Fibroblast of skin of back (primary cell): Measurements from ENCODE around the gene PKD1.
A peak's percentile ranks its signal among the peaks of the same experiment; 100 is the strongest.

ENCODE experiments used
- DNase-seq: peaks from one replicate; pipeline ENCODE4 v3.0.0-alpha.2; 2013

Gene PKD1

DNA sequence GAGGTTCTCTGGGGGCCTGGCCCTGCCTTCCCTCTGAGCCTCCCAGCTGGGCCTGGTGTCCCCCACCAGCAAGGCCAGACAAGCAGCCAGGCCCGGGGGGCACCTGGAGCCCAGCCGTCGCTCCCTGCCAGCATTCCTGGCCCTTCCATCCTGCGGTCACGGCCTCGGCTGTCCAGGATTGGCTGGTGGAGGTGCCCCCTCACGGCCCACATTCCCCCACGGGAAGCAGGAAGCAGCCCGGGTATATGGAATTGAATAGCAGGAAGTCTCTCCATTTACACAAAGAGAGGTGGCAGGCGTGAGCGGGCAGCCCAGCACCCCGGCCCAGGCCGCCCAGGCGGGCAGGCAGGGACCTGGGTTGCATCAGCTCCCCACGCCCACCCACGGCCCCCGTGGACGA lies 34.4 kb upstream of the PKD1 start:
- DNase-seq, result no peak

DNA sequence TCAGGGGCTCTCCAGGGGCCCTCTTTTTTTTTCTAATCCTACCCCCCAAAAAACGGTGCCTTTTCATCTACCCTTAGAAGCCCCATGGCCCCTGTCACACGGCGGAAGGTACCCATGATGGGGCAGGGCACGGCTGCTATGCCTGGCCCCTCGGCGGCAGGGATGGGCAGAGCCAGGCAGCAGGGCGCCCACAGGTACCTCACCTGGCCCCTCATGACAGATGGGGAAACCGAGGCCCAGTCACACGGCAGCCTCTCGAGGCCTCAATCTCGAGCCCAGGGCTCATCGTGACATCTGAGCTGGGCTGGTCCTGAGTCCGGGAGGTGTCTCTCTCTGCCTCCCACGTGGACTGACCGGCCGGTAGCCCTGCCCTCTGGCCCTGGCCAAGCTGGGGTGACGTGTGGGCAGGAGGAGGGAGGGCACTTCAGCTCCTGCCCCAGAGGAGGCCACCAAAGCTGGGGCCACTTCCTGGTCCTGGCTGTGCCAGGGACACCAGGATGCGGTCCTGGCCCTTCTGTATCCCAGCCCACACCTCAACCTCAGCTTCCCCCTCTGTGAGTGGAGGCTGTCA lies 31.5 kb upstream of the PKD1 start:
- DNase-seq, result no peak

DNA sequence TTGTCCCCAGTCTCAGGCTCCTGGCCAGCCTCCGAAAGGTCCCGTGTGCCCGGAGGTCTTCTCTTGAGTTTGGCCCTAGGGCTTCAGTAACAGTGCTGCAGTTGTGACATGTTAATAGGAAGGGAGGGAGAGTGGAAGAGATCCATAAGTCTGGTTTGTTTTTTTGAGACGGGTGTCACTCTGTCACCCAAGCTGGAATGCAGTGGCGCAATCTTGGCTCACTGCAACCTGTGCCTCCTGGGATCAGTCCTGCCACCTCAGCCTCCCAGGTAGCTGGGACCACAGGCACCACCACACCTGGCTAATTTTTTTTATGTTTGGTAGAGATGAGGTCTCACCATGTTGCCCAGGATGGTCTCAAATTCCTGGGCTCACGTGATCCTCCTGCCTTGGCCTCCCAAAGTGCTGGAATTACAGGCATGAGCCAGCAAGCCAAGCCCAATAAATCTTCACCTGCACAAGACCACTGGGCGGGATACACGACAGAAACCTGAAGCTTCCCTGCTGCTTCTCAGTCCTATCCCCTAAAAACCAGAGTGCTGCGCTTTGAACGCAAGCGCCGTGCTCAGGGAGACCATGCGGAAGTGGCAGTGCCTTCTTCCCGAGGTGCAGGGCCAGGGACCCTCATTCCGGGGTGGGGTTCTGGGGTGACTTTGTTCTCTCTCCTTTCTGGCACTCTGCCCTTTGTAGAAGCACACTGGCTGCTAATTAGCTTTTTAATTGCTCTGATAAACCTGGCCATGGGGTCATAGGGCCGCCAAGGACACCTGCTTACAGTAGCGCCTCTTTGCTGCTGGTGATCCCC lies 30.8 kb upstream of the PKD1 start:
- no peak for DNase-seq

DNA sequence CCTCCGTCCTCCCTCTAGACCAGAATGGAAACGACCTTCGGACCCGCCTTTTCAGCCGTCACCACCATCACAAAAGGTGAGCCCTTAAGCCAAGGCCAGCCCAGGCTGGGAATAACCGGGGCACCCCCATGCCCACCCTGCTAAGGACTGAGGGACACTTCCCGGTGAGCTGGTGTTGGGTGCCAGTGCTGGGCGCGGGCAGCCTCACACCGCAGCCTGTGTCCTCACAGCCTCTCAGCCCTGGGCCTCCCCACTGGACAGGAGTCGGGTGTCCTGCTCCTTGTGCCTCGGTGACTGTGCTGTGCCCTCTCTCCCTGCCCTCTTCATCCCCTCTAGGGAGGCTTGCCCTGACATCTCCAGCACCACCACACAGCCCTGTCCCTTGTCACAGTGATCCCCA lies 30.2 kb upstream of the PKD1 start:
- DNase-seq, result no peak

DNA sequence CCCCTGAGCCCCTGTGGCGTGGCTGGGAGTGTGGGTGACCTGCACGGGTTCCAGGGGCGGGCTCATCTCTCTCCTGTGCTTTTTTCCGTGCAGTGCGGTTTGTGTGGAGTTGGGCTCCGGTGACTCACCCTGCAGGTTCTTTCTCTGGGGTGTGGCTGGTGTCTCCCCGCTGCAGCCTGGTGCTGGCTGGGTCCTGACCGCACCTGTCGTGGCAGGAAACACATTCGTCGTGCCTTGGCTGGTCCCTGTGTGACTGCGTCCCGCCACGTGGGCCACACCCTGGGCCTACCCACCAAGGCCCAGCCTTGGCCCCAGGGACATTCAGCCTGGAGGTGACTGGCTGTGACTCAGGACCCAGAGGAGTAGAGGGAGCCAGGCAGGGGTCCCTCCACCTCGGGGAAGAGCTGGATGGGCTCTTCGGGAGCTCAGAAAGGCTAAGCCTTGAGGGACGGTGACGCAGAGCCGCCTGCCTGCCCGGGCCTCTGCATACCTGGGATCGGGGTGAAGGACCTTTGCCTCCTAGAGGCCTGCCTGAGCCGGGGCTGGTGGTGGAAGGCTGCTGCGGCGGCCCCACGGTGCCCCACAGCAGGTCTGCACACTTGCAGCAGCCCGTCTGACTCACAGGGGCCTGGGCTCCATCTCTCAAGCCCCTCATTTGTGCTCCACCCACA lies 27.6 kb upstream of the PKD1 start:
- no peak for DNase-seq

DNA sequence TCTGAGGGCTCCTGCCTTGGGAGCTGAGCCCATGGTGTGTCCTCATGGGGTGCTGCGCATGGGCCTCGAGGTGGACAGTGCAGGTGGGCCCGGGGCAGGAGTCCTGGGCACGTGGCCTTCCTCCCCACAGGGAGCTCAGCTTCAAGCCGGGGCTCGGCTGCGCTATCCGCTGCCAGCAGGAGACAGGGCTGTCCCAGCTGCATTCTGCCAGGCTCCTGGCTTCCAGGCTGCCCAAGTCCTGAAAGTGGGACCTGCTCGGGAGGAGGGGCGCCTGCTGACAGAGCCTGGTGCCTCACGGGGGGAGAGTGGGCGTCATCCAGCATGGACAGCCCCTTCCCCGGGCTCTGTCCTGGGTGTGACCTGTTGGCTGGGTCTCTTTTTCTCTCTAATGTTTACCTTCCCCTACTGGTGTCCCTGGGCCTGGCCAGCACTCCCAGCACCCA lies 27.0 kb upstream of the PKD1 start:
- no peak for DNase-seq

DNA sequence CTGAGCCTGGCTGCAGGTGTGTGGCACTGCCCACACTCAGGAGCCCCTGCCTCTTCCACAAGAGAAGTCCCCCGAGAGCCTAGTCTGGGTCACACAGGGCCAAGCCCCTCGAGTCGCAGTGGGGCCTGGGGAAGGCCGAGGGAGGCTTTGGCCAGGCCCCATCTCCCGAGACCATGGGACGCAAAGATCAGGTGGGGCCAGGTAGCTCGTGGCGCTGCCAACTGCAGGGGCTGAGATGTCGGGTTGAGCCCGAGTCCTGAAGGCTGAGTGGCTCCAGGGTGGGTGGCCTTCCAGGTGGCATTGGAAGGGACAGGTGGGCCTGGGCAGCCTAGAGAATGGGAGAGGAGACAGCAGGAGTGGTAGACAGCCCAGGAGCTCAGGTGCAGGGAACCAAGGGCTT lies 26.2 kb upstream of the PKD1 start:
- no peak for DNase-seq

DNA sequence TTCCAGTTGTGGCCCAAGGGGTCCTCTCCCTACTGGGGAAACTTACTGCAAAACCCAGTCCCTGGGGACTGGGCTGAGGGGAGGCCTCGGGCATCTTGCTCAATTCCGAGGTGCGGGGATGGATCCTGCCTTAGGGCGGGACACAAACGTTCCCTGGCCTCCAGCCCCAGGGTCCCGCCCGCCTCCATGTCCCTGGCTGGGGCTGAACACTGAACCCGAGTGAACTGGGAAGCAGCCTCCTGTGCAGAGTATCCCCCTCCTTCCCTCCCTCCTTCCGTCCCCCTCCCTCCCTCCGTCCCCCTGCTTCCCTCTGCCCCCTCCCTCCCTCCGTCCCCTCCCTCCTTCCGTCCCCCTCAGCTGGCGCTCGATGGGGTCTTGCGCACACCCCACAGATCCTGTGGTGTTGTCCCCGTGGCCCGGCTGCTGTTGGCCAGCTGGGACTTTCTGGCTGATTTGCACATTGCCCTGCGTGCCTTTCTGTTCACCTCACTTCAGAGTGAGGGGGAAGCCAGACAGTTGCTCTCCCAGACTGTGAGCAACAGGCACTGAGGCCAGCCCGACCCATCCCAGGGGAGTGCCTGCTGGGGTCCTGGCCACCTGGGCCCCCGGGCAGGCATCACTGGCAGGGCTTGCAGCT lies 25.3 kb upstream of the PKD1 start:
- no peak for DNase-seq

DNA sequence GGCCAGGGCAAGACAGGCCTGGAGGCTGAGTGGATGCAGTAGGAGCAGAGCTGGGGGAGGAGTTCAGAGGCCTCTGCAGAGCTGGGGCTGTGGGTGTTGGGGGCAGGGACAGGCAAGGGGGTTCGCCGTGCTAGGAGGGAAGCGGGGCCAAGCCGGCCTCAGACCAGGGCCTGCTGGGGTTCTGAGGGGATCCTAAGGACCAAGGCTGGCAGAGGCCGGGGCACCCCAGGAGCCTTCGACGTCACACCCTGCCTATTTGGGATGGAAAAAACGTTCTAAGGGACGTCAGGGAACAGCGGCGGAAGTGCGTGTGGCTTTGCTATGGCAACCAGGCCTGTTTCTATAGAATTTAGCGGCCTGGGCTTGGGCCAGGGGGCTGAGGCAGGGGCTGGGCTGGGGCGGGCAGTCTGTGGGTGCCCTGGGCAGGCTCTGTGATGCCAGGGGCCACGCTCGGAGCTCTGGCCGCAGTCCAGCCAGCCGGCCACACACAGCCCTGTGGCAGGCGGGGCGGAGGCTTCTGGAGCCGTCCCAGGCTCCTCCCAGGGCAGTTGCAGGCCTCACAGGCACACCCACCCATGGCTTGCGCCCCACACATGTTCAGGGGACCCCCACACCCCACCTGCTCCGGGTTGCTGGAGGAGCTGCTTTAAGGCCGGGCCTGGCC lies 23.6 kb upstream of the PKD1 start:
- DNase-seq, result no peak

DNA sequence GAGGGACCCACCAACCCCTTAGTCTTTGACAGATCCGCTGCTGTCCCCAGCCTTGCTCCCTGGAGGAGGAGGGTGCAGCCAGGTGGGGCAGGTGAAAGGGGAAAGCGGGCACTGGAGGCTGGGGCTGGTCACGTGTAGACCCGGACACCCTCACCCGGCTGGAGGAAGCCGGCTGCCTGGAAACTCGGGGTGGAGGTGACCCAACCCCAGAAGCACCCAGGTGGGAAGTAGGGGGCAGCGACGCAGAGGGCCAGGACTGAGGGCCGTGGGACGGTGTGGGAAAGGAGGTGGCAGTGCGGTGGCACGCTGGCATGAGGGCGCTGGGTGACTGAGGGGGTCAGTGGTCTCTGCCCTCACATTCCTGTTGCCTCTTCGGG lies 22.6 kb upstream of the PKD1 start:
- no peak for DNase-seq

DNA sequence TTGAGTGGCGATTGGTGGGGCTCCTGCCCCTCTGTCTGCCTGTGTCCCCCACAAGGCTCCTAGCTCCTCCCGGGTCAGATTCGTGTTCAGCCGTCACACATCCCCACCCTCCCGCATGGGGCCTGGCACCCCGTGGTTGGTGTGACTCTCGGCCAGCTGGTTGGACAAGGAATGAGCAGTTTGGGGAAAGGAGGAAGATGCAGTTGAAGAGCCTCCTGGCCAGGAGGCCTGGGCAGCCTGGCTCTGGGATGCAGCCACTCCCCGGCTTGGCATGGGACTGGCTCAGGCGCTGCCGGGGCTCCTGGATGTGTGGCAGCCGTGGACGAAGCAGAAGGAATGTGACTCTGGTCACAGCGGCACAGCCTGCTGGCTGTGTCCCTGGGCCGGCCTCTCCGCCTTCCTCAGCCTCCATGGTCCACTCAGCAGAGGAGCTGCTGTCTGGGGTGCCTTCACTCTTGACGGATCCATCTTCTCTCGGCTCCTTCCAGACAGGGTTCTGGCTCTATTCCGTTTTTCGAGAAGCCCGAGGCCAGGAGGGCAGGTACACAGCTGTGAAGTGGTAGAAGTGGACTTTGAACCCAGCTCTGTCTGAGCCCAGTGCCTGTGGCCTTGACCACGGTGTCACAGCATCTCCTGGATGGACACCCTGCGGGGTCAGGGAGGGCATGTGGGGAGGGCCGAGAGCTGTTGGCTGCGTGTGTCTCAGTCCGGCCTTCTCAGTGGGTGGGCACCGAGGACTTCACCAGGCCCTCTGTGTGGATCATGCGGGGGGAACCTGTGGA lies 22.0 kb upstream of the PKD1 start:
- no peak for DNase-seq

DNA sequence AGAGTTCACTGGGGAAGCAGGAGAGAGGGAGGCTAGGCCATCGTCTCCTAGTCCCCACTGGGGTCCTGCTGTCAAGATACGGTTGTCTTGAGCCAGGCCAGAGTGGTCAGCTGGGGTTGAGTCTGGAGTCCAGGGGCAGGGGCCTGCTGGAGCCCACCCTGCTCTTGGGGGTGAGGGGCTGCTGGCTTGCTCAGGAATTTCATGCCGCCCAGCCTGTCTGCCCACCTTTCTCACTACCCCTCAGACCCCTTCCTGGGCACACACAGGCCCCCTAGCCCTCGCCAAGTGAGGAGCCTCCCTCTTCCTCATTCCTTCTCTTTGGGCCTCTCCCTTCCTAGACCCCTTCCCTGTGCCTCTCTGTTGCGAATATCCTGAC lies 21.1 kb upstream of the PKD1 start:
- no peak for DNase-seq

DNA sequence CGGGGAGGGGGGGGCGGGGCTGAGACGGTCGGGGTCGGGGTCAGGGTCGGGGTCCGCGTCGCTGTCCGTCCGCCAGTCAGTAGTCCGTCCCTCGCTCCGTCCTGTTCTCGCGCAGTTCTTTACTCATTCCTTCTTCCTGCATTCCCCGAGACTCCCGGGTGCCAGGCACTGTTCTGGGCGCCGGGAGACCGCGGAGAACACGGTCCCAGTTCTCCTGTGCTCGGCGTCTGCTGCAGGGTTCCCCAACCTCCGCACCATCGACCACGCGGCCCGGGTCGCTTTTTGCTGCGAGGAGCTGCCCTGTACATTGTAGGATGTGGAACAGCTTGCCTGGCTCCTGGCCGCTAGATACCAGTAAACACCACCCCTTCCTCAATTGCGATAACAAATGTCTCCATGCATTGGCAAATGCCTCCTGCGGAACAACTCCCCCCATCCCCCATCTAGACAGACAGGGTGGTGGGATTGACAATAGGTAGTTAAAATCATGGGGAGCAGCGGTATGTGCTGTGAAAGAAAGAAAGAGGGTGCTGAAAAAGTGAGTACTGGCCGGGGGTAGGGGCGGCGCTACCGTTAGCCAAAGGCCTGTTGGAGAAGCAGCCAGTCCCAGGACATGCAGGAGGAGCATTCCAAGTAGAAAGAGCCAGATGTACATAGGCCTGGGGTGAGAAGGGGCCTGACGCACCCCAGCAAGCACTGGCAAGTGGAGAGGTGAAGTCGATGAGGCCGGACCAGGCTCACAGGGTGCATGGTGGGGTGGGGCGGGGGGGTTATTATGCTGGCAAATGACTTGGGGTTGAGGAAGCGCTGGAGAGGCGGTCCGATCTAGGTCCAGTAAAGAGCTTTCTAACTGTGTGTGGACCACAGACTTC lies 20.5 kb upstream of the PKD1 start:
- DNase-seq, result peak; percentile 46

DNA sequence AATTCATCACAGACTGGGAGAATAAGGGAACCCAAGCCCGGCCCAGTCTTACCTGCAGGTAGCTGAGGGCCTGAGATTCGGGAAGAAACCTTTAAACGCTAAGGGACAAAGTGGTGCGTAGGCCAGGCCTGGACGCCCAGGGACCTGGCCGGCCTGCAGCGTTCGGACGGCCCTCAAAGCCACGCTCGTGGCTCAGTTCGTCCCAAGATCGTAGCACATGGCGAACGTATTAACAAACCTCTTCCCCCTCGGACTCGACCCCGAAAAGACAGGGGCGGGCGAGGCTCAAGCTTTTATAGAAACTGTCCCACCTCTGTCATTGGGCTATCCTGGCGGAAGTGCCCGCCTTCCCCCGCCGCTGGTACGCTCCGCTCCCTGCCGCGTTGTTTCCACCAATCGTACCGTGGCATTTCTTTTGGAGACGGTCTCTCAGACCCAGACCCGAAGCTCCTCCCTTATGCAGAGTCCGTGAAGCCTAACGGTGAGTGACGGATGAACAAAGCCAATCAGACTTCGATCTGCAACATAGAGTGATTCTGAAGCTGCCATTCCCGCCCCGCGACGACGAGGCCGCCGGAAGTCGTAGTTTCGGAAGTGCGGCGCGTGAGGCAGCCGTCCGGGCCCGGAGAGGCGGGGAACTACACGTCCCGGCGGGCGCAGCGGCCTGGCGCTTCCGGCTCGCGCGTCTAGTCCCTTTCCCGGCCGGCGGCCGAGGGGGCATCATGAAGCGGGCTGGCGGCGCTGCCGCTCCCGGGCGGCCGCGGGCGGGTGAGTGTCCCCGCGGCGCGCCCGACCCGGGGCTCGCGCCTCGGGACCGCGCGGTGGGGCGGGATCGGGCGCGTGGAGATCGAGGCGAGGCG lies 19.6 kb upstream of the PKD1 start, which contains the start of gene TRAF7:
Gene TRAF7 (plus strand): TSS at position 692 of the 860 bp plus-strand sequence. CDS start 8,139 bp downstream, outside the sequence.
- peak; percentile 100 for DNase-seq

DNA sequence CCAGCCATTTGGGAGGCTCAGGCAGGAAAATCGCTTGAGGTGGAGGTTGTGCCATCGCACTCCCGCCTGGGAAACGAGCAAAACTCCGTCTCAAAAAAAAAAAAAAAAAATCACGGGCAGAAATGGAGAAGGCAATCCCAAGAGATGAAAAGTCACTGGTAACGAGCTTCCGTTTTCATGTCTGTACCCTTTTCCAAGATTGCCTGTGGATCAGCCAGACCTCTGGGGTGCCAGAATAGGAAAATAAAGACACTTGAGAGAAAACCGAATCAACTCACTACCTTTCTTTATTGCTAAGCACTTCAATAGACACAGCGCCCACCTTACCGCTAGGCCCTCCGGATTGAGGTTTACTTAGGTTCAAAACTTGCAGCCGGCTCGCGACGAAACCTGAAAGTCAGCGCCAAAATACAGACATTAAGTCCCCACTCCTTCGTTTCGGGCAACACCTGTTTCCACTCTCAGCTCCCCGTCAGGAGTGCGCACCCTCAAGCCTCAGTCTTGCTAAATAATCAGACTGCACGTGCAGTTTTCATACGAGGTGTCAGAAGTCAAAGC lies 18.9 kb upstream of the PKD1 start:
- no peak for DNase-seq

DNA sequence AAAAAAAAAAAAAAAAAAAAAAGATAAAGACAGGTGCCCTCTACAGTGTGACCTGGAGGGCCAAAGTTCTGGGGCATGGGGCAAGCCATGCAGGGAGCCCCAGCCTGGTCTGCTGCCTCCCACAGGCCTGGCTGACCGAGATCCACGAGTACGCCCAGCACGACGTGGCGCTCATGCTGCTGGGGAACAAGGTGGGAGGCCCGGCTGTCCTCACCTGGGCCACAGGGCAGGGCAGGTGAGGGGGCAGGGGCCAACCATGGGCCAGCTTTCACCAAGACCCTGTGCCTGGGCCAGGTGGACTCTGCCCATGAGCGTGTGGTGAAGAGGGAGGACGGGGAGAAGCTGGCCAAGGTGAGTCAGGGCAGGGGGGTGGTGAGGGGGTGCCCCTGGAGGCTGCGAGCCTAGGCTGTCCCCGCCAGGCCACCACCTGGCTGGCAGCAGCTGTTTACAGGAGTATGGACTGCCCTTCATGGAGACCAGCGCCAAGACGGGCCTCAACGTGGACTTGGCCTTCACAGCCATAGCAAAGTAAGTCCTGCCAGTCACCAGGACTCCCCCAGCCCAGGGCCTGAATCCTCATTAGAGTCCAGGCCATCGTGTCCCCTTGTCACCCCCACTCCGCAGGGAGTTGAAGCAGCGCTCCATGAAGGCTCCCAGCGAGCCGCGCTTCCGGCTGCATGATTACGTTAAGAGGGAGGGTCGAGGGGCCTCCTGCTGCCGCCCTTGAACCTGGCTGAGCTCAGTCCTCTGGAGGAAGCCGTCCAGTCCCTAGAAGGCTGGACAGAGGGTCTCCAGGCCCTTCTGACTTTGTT lies 17.2 kb upstream of the PKD1 start:
- DNase-seq, result no peak

DNA sequence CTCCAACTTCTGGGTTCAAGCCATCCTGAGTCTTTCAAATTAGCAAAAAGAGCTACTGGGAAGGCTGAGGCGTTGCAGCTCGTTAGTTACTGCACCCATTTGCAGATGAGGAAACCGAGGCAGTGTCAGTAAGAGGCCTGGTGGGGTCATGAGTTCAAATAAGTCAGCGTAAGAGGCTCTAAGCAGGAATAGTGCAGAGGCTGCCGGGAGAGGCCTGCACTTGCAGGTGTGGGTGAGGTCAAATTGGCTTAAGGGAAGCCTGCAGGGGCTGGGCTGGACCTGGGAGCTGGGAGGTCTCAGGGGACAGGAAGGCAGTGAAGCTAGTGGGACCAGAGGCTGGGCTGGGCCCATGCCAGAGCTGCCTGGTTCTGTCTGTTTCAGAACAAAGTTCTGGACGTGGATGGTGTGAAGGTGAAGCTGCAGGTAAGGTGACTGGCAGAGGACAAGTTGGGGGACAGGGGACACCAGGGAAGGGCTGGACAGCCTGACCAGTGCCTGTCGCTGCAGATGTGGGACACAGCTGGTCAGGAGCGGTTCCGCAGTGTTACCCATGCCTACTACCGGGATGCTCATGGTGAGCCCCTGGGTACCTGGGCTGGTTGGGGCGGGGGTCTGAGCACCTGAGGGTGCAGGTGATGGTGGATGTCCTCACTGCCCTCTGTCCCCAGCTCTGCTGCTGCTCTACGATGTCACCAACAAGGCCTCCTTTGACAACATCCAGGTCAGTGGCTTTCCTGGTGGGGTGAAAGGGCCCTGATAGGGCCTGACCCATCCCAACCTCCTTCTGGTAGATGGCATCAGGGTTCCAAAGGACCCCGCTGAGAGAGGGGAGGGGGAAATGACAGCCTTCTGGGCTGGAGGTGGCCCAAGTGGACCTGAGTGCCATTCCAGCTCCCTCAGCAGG lies 15.7 kb upstream of the PKD1 start:
- DNase-seq, result no peak
